ENCODE data around the gene ATXN7L1.
"Not testable (repeated sequence)": the region's sequence is repeated elsewhere in the genome, so short reads cannot be mapped to it uniquely, and the experiment has no call there.

The ATXN7L1 gene

DNA sequence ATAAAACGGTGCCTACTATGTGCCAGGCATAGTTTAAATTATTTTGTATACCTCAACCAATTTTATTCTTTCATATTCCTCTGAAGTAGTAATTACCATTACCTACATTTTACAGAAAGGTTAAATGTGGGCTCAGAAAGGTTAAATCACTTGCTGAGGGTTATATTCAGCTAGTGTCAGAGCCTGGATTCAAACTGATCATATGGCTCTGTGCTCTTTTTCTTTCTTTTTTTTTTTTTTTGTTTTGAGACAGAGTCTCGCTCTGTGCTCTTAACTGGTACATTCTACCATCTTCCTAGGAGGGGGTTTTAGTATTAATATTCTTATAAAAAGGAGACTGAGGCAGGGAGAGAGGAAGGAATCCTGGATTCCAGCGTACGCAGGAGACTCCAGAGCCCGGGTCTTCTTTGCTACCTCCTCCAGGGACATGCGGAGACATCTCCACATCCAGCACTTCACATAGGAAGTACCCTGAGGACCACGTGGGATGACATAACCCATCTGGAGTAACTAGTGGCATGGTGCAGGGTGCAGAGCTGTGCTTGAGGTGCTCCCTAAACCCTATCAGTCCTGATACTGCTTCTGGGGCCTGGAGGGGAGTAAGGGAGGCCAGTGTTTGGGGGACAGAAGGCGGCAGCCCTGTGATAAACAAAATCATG, 29.6 kb upstream of the ATXN7L1 start:
- TF ChIP-seq ZNF274 (IDR thresholded peaks at IDR 0.05; ENCODE audit: low read depth, low read length) = no peak
- no peak overlapping the region for H3K4me3 ChIP-seq (ENCODE audit: low read length)

GRCh38 chr7:105905209-105905909, 29.0 kb upstream of the ATXN7L1 start:
- no peak overlapping the region for H3K4me3 ChIP-seq (ENCODE audit: low read length)
- no peak for TF ChIP-seq ZNF274 (IDR thresholded peaks at IDR 0.05; ENCODE audit: low read depth, low read length)

GRCh38 chr7:105904064-105904463, 27.7 kb upstream of the ATXN7L1 start:
- H3K4me3 ChIP-seq (ENCODE audit: low read length) = no peak overlapping the region
- no peak for TF ChIP-seq ZNF274 (IDR thresholded peaks at IDR 0.05; ENCODE audit: low read depth, low read length)

- H3K4me3 ChIP-seq (ENCODE audit: low read length) = no peak overlapping the region
- TF ChIP-seq ZNF274 (IDR thresholded peaks at IDR 0.05; ENCODE audit: low read depth, low read length) = no peak
These were observed 26.0 kb upstream of the ATXN7L1 start for GRCh38 chr7:105902325-105902911.

DNA sequence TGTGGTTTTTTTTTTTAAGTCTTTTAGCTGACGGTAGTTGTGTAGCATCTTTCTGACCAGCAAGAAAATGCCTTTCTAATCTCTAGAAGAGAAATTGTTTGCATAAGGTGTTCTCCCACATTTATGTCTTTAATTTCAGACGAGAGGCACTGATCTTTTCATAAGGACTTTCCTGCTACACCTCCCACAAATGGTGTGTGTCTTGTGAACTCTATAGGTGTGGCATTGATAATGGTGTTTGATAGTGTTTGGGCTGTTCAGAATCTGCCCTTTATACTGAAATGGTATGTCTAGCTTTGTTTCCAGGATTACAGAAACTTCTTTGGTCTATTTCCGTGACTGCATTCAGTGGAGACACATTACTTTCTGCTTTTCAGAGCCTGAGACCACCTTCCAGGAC, 21.6 kb upstream of the ATXN7L1 start:
- H3K4me3 ChIP-seq (ENCODE audit: low read length) = no peak overlapping the region
- TF ChIP-seq ZNF274 (IDR thresholded peaks at IDR 0.05; ENCODE audit: low read depth, low read length) = no peak

DNA sequence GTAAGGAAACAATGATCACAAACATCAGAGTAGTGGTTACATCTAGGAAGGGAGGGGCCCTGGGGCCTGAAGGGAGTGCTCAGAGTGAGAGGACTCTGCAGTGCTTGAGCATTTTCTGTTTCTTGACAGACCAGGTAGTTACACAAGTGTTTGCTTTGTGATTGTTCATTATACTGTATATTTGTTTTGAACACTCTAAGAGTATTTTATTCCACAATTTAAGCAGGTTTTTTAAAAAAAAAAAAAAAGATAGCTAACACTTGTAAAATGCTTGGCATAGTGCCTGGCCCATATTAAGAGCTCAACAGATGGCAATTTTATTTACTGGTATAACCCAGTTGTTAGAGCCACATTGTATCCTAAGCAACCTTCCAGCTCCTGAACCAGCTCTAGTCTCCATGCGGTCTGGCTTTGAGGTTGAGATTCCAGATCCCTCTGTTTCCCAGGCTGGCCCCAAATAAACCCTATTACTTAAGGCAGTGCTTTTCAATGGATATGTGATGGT, 20.1 kb upstream of the ATXN7L1 start:
- H3K4me3 ChIP-seq (ENCODE audit: low read length) = no peak overlapping the region
- no peak for TF ChIP-seq ZNF274 (IDR thresholded peaks at IDR 0.05; ENCODE audit: low read depth, low read length)

GRCh38 chr7:105894131-105894530, 17.7 kb upstream of the ATXN7L1 start:
- no peak overlapping the region for H3K4me3 ChIP-seq (ENCODE audit: low read length)
- TF ChIP-seq ZNF274 (IDR thresholded peaks at IDR 0.05; ENCODE audit: low read depth, low read length) = no peak

GRCh38 chr7:105892387-105892786, 16.0 kb upstream of the ATXN7L1 start:
- H3K4me3 ChIP-seq (ENCODE audit: low read length) = no peak overlapping the region
- no peak for TF ChIP-seq ZNF274 (IDR thresholded peaks at IDR 0.05; ENCODE audit: low read depth, low read length)

- TF ChIP-seq ZNF274 (IDR thresholded peaks at IDR 0.05; ENCODE audit: low read depth, low read length) = no peak
- H3K4me3 ChIP-seq (ENCODE audit: low read length) = no peak overlapping the region
These were observed 14.0 kb upstream of the ATXN7L1 start for GRCh38 chr7:105890290-105890997.

DNA sequence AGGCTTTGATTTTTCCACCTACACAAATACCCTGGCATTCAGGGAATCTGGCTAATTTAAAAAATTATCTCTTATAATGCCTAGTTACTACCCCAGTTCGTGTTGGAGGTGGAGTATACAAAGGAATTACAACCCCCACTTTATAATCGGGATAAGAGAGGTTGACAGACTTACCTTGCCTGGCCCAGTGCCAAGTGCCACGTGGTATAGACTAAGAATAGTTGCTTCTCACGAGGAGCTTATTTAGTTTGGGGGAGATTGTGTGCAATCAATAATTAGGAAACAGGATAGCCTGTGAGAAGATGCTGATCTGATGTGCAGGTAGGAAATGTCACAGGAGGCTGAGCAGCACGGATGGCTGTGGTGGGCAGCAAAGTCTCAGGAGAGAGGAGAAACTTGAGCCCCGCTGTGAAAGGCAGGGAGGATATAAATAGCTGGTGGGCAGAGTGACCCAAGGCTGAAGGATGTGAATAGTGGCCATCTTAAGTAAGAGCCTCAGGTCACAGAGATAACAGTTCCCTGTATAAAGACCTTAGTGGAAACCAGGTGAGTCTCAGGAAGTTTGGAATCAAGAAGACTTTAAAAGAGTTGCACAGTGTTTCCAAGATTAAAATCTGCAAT, 11.3 kb upstream of the ATXN7L1 start:
- H3K4me3 ChIP-seq (ENCODE audit: low read length) = no peak overlapping the region
- TF ChIP-seq ZNF274 (IDR thresholded peaks at IDR 0.05; ENCODE audit: low read depth, low read length) = no peak

- TF ChIP-seq ZNF274 (IDR thresholded peaks at IDR 0.05; ENCODE audit: low read depth, low read length) = no peak
- H3K4me3 ChIP-seq (ENCODE audit: low read length) = no peak overlapping the region
These were observed 10.4 kb upstream of the ATXN7L1 start for GRCh38 chr7:105886776-105887175.

DNA sequence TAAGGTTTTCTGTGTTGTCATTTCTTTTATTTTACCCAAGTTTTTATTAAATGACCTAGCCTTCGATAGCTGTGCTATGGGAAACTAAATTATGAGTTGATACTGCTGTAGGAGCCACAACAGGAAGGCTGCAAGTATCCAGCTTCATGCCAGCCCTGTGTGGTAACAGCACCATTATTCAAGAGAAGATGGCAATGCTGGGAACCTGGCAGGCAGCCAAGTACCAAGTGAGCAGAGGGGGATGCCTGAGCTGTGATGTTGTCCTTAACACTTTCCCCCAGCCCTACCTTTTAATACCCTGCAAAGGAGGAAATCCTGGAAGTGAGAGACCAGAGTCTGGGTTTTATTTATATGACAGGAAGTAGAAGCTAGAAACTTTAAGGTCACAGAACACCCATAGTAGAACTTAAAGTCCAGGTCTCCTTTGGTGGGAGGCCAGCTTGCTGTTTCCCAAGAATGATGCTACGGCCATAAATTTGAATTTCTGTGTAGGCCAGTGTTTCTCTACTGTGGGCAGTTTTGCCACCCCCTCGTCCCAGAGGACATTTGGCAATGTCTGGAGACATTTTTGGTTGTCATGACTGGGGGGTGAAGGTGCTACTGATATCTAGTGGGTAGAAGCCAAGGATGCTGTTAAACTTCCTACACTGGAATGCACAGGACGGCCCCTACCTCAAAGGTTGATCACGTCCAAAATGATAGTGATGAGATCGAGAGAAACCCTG, 9.2 kb upstream of the ATXN7L1 start:
- no peak for TF ChIP-seq ZNF274 (IDR thresholded peaks at IDR 0.05; ENCODE audit: low read depth, low read length)
- H3K4me3 ChIP-seq (ENCODE audit: low read length) = no peak overlapping the region

DNA sequence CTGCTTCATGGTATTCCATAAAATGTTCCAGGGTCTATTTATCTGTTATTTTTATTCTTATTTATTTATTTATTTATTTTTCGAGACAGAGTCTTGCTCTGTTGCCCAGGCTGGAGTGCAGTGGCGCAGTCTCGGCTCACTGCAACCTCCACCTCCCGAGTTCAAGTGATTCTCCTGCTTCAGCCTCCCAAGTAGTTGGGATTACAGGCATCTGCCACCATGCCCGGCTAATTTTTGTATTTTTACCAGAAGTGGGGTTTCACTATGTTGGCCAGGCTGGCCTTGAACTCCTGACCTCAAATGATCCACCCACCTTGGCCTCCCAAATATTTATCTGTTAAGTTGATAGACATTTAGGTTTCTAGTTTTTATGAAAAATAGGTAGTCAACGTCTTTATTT, 6.8 kb upstream of the ATXN7L1 start:
- not testable (repeated sequence) for H3K4me3 ChIP-seq (ENCODE audit: low read length)

DNA sequence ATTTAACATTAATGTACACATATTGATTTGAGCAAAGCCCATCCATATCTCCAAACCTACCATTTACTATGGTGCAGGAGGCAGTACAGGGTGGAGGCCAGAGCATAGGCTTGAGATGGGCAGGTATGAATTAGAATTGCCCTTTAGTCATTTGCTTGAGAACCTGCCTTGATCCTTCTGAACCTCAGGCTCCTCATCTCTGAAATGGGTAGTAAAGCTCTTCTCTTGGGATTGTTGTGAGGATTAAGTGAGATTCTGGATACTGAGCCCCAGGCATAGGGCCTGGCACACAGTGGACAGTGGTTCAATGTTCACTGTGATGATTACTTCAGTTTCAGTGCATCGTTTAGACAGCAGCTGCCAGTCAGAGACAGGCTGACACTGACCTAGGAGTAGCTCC, 5.0 kb upstream of the ATXN7L1 start:
- no peak for TF ChIP-seq ZNF274 (IDR thresholded peaks at IDR 0.05; ENCODE audit: low read depth, low read length)
- no peak overlapping the region for H3K4me3 ChIP-seq (ENCODE audit: low read length)

Measured in GM08714 (cell line).